NCI-H146 treated with DMSO at 0.1 percent for 48 hours (cell line): ENCODE results near the gene RNF213.

Source experiments
- DNase-seq: peaks from one replicate; lab custom pipeline; 2025; ENCODE audit not compliant: unreplicated experiment; lab: John Stamatoyannopoulos, UW

The RNF213 gene

DNA sequence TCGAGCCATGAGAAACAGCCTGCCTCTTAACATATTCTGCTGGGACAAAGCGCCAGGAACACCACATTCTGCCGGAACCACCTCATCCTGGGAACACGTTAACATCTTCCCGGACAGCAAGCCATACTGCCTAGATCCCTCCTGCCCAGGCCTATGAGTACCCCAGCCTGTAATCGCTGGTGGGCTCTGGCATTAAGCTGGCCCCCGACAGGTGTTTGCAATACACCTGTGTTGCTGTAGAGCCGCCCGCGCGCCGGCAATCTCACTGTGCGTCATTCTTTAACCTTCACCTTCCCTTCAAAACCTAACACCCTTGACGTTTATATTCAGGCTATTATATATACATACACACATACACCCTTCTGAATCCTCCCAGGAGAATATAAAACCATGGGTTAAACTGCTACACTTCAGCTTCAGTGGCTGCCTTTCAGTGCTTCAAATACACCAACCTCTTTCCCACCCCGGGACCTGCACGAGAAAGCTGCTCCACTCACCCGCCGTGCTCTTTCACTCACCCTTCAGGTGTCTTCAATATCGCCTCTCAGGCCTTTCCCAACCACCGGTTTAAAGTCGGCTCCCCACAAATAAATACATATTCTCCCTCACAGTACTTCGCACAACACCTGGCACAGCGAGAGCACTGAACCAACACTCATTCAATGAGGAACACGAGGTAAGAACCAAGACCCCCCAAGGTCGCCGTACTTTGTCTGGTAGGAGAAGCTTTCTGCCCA lies 153.3 kb downstream of the RNF213 start:
- peak; percentile 24 for DNase-seq

DNA sequence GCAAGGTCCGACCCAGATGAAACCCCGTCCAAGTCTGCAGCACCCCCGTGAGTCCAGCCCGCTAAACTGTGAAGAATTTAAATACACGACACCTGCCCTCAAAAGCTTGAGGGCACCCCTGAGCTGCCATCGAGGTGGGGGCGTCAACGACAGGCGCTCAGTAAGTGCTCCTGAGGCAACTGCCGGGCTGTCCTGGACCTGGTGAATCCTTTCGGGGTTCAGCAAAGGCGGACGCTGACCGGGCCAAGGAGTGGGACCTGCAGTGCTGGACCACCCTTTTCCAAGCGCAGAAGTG lies 153.8 kb downstream of the RNF213 start:
- DNase-seq = peak; percentile 22

DNA sequence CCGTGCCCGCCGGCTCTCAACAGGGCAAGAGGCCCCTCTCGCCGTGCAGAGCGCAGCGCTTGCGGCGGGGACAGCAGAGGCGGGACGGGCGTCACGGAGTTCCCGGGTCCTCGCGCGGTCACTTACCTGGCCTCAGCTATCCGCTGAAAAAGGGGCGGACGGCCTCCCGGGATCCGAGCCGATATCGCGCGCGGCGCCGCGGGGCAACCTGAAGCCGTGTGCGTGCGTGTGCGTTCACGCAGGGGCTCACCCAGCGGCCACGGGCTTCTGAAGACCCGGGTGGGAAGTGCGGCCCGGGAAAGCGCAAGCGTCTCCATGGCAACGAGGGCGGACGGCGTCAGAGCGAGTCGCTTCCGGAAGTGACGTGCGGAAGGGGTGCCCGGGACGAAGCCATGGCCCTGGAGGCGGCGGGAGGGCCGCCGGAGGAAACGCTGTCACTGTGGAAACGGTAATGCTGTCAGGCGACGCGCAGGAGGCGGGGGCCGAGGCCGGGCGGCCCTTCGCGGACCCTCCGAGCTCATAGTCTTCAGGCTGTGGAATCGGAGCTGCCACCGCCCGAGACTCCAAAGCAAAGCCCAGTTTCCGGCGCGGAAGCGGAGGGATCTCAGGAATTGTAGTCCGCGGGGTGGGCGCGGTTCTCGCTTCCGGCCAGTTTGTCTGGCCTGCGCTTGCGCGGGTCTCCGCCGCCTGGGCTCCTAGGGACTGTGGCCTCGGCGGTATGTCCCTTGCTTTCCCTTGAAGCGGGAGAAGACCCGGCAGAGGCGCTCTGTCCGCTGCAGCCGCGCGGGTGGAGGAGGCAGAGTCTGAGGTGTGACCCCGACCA lies 154.4 kb downstream of the RNF213 start, which contains the start of gene ENDOV:
Gene ENDOV, plus strand, starts transcription at position 365 of the 823 bp plus-strand sequence. Its CDS starts 28 bp downstream, at position 393.
- peak; percentile 81 for DNase-seq

DNA sequence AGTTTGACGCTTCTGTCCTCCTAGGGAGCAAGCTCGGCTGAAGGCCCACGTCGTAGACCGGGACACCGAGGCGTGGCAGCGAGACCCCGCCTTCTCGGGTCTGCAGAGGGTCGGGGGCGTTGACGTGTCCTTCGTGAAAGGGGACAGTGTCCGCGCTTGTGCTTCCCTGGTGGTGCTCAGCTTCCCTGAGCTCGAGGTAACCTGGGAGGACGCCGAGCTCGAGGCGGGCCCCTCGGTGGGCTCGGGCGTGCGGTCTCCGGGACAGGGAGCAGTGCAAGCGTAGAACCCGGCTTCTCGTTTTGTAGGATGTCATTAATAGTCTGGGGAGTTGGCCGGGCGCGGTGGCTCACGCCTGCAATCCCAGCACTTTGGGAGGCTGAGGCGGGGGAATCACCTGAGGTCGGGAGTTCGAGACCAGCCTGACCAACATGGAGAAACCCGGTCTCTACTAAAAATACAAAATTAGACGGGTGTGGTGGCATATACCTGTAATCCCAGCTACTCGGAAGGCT lies 155.0 kb downstream of the RNF213 start:
- no peak for DNase-seq

DNA sequence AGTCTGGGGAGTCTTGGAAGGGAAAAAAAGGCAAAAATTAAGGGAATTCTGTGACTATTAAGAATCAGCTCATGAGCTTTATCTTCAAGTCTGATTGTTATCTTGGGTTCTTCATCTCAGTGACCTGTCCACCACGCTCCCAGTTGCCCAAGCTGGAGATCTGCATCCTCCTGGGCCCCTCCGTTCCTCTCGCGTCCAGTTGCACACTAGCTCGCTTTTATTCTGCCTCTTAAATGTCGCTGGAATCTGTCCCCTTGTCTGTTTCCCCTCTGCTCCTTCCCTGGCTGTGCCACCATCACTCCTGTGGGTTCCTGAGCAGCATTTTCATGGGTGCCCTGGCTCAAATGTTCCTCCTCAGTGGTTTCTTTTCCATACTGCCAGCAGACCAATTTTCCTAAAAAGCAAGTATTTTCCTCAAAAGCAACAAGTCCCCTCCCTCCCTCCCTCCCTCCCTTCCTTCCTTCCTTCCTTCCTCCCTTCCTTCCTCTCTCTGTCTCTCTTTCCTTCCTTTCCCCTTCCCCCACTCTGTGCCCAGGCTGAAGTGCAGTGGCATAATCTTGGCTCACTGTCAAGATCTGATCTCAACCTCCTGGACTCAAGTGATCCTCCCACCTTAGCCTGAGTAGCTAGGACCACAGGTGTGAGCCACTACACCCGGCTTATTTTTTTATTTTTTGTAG lies 155.7 kb downstream of the RNF213 start:
- no peak for DNase-seq

DNA sequence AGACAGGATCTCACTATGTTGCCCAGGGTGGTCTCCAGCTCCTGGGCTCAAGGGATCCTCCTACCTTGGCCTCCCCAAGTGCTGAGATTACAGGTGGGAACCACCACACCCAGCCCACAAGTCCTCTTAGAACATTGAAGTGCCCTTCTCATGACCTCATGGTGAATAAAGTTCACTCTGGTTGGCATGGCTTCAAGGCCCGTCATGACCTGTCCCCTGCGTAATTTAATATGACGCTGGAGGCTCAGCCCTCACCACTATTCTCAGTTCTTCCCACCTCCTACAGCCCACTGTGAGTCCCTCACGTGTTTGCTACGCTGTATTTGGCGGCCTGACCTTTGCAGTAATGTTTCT lies 156.3 kb downstream of the RNF213 start:
- no peak for DNase-seq

GRCh38 chr17:80418589-80418988 lies 157.9 kb downstream of the RNF213 start:
- DNase-seq = no peak

DNA sequence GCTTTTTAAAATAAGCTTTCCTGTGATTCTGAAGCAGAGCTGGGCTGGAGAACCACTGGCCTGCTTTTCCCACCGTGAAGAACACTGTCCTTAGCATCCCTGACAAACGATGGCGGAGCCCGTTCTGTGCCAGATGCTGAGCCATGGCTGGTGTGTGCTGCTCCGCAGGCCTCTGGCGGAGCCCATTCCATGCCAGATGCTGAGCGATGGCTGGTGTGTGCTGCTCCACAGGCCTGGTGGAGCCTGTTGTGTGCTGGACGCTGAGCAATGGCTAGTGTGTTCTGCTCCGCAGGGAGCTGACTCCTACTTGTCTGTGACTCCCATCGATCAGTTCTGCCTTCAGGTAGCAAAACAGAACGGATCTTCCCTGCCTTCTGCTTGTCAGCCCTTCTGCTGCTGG lies 158.6 kb downstream of the RNF213 start:
- no peak for DNase-seq

DNA sequence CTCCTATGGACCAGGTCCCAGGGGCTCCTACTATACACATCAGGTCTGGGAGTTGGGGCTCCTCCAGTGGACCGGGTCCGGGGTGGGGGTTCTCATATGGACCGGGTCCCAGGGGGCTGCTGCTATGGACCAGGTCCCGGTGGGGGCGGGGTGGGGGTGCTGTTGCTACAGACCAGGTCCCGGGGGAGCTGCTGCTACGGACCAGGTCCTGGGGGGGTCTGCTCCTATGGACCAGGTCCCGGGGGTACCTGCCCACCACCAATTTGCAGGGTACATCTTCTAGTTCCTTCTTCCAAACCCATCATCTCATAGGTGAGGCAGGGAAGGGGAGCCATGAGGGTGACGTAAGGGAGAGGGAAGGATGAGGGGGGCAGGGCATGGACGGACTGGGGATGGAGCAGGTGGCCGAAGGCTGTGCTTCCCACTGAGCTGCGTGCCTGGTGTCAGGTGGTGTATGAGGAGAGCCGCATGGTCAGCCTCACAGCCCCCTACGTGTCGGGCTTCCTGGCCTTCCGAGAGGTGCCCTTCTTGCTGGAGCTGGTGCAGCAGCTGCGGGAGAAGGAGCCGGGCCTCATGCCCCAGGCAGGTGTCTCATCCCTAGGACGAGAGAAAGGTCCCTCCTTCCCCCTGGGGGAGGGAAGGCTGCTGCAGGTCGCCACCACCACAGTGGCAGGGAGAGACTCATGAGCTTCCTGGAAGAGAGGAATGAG lies 160.9 kb downstream of the RNF213 start:
- DNase-seq = peak; percentile 41

- DNase-seq = no peak
Measured at GRCh38 chr17:80422276-80422675, 161.6 kb downstream of the RNF213 start.

- DNase-seq = no peak
Measured at GRCh38 chr17:80422981-80423380, 162.3 kb downstream of the RNF213 start.

DNA sequence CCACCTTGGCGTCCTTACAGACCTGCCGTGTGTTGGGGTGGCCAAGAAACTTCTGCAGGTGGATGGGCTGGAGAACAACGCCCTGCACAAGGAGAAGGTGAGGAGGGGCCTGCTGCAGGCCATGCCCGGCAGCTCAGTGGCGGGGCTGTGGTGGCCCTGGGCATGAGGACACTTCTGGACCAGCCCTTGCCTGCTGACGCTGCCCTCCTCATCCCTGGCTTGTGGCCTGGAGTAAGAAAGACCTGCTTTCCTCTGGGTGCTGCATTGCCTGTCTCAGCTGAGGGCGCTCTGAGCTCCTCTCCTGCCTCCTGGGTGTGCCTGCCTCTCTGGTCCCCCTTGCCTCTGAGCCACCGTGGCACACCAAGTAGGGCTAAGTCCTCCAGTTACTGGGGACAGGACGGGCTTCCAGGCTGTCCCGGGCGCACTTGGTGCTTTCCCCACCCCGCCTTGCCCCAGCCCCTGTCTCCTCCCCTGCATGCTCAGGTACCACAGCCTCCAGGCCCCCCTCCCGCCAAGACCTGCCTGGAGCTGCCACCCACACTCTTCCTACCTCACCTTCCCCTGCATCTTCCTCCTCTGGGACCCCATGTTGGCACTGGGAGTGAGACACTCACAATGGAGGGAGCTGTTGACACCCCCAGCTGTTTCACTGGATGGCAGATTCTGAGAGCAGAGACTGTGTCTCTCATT lies 163.0 kb downstream of the RNF213 start:
- DNase-seq = no peak

GRCh38 chr17:80424261-80424660 lies 163.6 kb downstream of the RNF213 start:
- no peak for DNase-seq

GRCh38 chr17:80424878-80425765 lies 164.5 kb downstream of the RNF213 start:
- no peak for DNase-seq

GRCh38 chr17:80425835-80426426 lies 165.3 kb downstream of the RNF213 start:
- DNase-seq = no peak

GRCh38 chr17:80426671-80427326 lies 166.1 kb downstream of the RNF213 start:
- DNase-seq = peak; percentile 19

GRCh38 chr17:80427366-80428282 lies 167.0 kb downstream of the RNF213 start:
- DNase-seq = no peak

DNA sequence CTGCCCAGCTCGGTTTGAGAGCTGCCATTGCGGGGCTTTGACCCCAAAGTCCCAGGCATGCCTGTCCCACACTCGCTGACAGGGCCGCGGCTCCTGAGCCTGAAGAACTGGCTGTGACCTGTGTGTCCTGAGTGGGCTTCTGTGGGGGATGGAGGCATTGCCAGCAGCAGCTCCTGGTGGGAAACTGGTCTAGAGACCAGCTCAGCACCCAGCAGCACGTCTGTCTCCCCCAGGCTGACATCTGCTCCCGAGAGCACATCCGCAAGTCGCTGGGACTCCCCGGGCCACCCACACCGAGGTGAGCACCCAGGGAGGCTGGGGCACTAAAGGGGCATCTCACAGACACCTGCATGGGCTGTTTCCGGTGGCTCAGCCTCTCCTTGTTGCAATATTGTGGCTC lies 167.7 kb downstream of the RNF213 start:
- no peak for DNase-seq
